Fibroblast of lung (primary cell): ENCODE results near the gene CMSS1.

Experiments
- CTCF ChIP-seq, 2 donors: IDR thresholded peaks in 1 of 2; conservative IDR thresholded peaks in 1 of 2; 1 replicate in 1 of 2; 2 replicates in 1 of 2; pipeline ENCODE4 v1.5.1; 2011 to 2012; ENCODE audit warnings: low read length in 2 of 2, control low read depth in 1 of 2, inconsistent platforms in 1 of 2, low read depth in 1 of 2, mild to moderate bottlenecking in 1 of 2
- EZH2 ChIP-seq: IDR thresholded peaks from 2 replicates; pipeline ENCODE4 v1.5.1; 2012; ENCODE audit warnings: low read length, control low read depth, mild to moderate bottlenecking; ENCODE audit errors: missing control alignments

DNA sequence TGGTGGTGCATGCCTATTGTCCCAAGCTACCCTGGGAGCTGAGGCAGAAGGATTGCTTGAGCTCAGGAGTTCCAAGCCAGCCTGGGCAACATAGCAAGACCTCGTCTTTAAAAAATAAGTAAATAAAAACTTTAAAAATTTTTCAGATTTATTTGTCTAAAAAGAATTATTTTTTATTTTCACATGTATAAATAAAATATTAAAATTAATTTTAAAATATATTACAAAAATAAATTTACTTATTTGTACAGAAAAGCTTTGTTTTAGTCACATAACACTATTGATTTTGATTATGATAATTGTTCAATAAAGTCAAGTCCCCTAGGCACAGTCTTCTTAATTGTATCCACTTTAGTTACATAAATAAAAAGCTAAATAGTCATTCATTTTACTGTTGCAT is 211.4 kb downstream of the CMSS1 start:
- no peak for TF ChIP-seq EZH2
- TF ChIP-seq CTCF (conservative IDR thresholded peaks at IDR 0.05 in 1 of 2, IDR thresholded peaks at IDR 0.05 in 1 of 2; ENCODE audit: low read depth in 1 of 2, low read length in 2 of 2), result no peak
